IMR-90 (cell line): ENCODE results near the gene RPL37. TPM values are rescaled to one million over a fixed set of nuclear protein-coding genes. Genes with fewer than 3 reads are reported as not detected.
"Not testable (repeated sequence)": the region's sequence is repeated elsewhere in the genome, so short reads cannot be mapped to it uniquely, and the experiment has no call there.

ENCODE experiments used
- ATAC-seq: fragments of 200-7000 bp; cut with Tn5 transposase; 2 replicates; pipeline ENCODE4 v1.9.1; 2020; ENCODE audit warnings: low read depth, mild to moderate bottlenecking, moderate library complexity
- BruUV-seq: library from RNA; stranded (reverse); fragments of 400-500 nt; replicated peaks from 2 replicates; lab custom pipeline; 2021; lab: Mats Ljungman, UMichigan
- CTCF ChIA-PET: fragments of 300-600 bp; formaldehyde crosslinking; extraction: SDS; loops from one replicate; lab custom pipeline; 2021; ENCODE audit warnings: antibody characterized with exemption; lab: Yijun Ruan, JAX
- POLR2A ChIA-PET: fragments of 300-600 bp; sonication (Branson Sonifier 250); formaldehyde crosslinking; loops from one replicate; lab custom pipeline; 2022; ENCODE audit warnings: antibody characterized with exemption; ENCODE audit not compliant: unreplicated experiment; lab: Charles Lee
- DNase-seq: peaks from one replicate; pipeline ENCODE4 v3.0.0; 2013
- H2AFZ ChIP-seq: replicated peaks from 2 replicates; pipeline ENCODE3; 2013; ENCODE audit warnings: low read length, mild to moderate bottlenecking; ENCODE audit not compliant: poor library complexity
- H2AK5ac ChIP-seq: 2 replicates; pipeline ENCODE4 v1.6.1; 2013; ENCODE audit warnings: low read depth, low read length, inconsistent platforms
- H2AK9ac ChIP-seq: replicated peaks from 2 replicates; pipeline ENCODE3; 2013; ENCODE audit warnings: mild to moderate bottlenecking, low read depth, low read length, moderate library complexity; ENCODE audit not compliant: poor library complexity
- H2BK120ac ChIP-seq: 2 replicates; pipeline ENCODE4 v1.6.1; 2013; ENCODE audit warnings: low read depth, low read length, inconsistent platforms
- H2BK15ac ChIP-seq: 3 replicates; pipeline ENCODE4 v1.6.1; 2013; ENCODE audit warnings: low read depth, low read length, inconsistent platforms
- H2BK20ac ChIP-seq: 2 replicates; pipeline ENCODE4 v1.6.1; 2013; ENCODE audit warnings: low read depth, mild to moderate bottlenecking, inconsistent platforms, low read length, moderate library complexity
- H2BK5ac ChIP-seq: 2 replicates; pipeline ENCODE4 v1.6.1; 2013; ENCODE audit warnings: mild to moderate bottlenecking, low read depth, low read length, inconsistent platforms; ENCODE audit not compliant: poor library complexity, severe bottlenecking
- H3K14ac ChIP-seq: replicated peaks from 2 replicates; pipeline ENCODE4 v1.6.1; 2013; ENCODE audit warnings: low read depth, low read length, inconsistent platforms
- H3K18ac ChIP-seq: 2 replicates; pipeline ENCODE4 v1.6.1; 2013; ENCODE audit warnings: low read depth, low read length, control low read depth
- H3K23ac ChIP-seq: 2 replicates; pipeline ENCODE4 v1.6.1; 2013; ENCODE audit warnings: low read depth, low read length, inconsistent platforms
- H3K27ac ChIP-seq: 2 replicates; pipeline ENCODE4 v1.5.1; 2013; ENCODE audit warnings: mild to moderate bottlenecking, control low read depth, low read length; ENCODE audit not compliant: insufficient read depth
- H3K27me3 ChIP-seq: 2 replicates; pipeline ENCODE4 v1.6.1; 2013; ENCODE audit warnings: low read length; ENCODE audit not compliant: control insufficient read depth, insufficient read depth
- H3K36me3 ChIP-seq: 2 replicates; pipeline ENCODE4 v1.6.1; 2013; ENCODE audit warnings: low read length, mixed read lengths; ENCODE audit not compliant: control insufficient read depth, insufficient read depth
- H3K4ac ChIP-seq: 2 replicates; pipeline ENCODE4 v1.6.1; 2013; ENCODE audit warnings: low read depth, low read length, inconsistent platforms
- H3K4me1 ChIP-seq: 2 replicates; pipeline ENCODE4 v1.6.1; 2013; ENCODE audit warnings: low read length, mixed read lengths; ENCODE audit not compliant: control insufficient read depth, insufficient read depth
- H3K4me2 ChIP-seq: 2 replicates; pipeline ENCODE4 v1.6.1; 2013; ENCODE audit warnings: low read depth, mild to moderate bottlenecking, control low read depth, low read length, moderate library complexity
- H3K4me3 ChIP-seq: 2 replicates; pipeline ENCODE4 v1.5.1; 2013; ENCODE audit warnings: low read depth, mild to moderate bottlenecking, control low read depth, low read length, moderate library complexity; ENCODE audit not compliant: insufficient read depth
- H3K56ac ChIP-seq: 2 replicates; pipeline ENCODE4 v1.6.1; 2013; ENCODE audit warnings: low read length, inconsistent platforms; ENCODE audit not compliant: insufficient read depth; ENCODE audit errors: extremely low read depth
- H3K79me1 ChIP-seq, 2 experiments: 2 replicates each; pipeline ENCODE4 v1.6.1; 2013; ENCODE audit warnings: low read length in 2 of 2, inconsistent platforms in 1 of 2, low read depth in 1 of 2
- H3K9ac ChIP-seq: 2 replicates; pipeline ENCODE4 v1.6.1; 2013; ENCODE audit warnings: low read depth, low read length, control low read depth
- H3K9me1 ChIP-seq: 2 replicates; pipeline ENCODE4 v1.6.1; 2013; ENCODE audit warnings: low read length, inconsistent platforms; ENCODE audit not compliant: insufficient read depth
- H3K9me3 ChIP-seq: 2 replicates; pipeline ENCODE4 v1.6.1; 2013; ENCODE audit warnings: low read length; ENCODE audit not compliant: control insufficient read depth, insufficient read depth
- H4K20me1 ChIP-seq: 2 replicates; pipeline ENCODE4 v1.6.1; 2013; ENCODE audit warnings: low read length, inconsistent platforms; ENCODE audit not compliant: insufficient read depth
- H4K5ac ChIP-seq: 2 replicates; pipeline ENCODE4 v1.6.1; 2013; ENCODE audit warnings: mild to moderate bottlenecking, low read depth, low read length, control low read depth
- H4K8ac ChIP-seq, 2 experiments: 2 replicates each; pipeline ENCODE4 v1.6.1; 2013; ENCODE audit warnings: low read depth in 2 of 2, low read length in 2 of 2, control low read depth in 1 of 2, inconsistent platforms in 1 of 2
- H4K91ac ChIP-seq: 2 replicates; pipeline ENCODE4 v1.6.1; 2013; ENCODE audit warnings: low read depth, low read length, inconsistent platforms; ENCODE audit not compliant: insufficient read depth
- WGBS, 2 experiments: methylation state at CpG; one replicate each; pipeline versions ENCODE4 v1.1.5 to v1.1.7; 2013; ENCODE audit warnings: missing lambda C conversion rate in 2 of 2; ENCODE audit not compliant: insufficient read length in 1 of 2; ENCODE audit errors: extremely low coverage in 2 of 2; 5-methylcytosine and 5-hydroxymethylcytosine counted together
- dilution Hi-C: fragments of 300-500 bp; cut with HindIII; formaldehyde crosslinking; loops from one replicate; pipeline ENCODE4 v1.14.3; 2018; ENCODE audit warnings: low sequenced_read_pairs; ENCODE audit not compliant: unreplicated experiment
- in situ Hi-C: fragments of 300-500 bp; cut with MboI; formaldehyde crosslinking; loops from 3 replicates; pipeline ENCODE4 v1.14.3; 2019; ENCODE audit warnings: low sequenced_read_pairs, inconsistent platforms, mixed read lengths
- intact Hi-C: fragments of 100-400 bp; cut with micrococcal nuclease; formaldehyde crosslinking; loops from 2 replicates; pipeline ENCODE4 v1.10.0; 2022
- polyA plus RNA-seq, 3 experiments: library from polyadenylated mRNA; depleted of rRNA; stranded (reverse); fragments of >200 nt; gene quantifications; 2 replicates each; pipeline ENCODE4 v1.2.3, GENCODE V29; 2012; ENCODE audit warnings: low replicate concordance in 1 of 3
- total RNA-seq: library from RNA; depleted of rRNA; stranded (reverse); fragments of >200 nt; gene quantifications from 2 replicates; pipeline ENCODE4 v1.2.3, GENCODE V29; 2012

The RPL37 gene
- total and polyA plus RNA-seq, 2 of the 4 experiments (the other 2 are of a cell fraction): 35.3 to 294 TPM

- H4K91ac ChIP-seq, H3K23ac ChIP-seq, ATAC-seq, H3K4me1 ChIP-seq, H3K4ac ChIP-seq, H4K5ac ChIP-seq, H2AFZ ChIP-seq, H4K8ac ChIP-seq, H3K14ac ChIP-seq, intact Hi-C loops, CTCF ChIA-PET, H3K9me3 ChIP-seq, in situ Hi-C loops, dilution Hi-C loops, H2AK9ac ChIP-seq, H2AK5ac ChIP-seq, H3K27me3 ChIP-seq, H2BK120ac ChIP-seq, H3K9me1 ChIP-seq, DNase-seq, H2BK5ac ChIP-seq, H3K9ac ChIP-seq, BruUV-seq, H3K18ac ChIP-seq, H3K27ac ChIP-seq, H2BK15ac ChIP-seq, H3K4me3 ChIP-seq, H2BK20ac ChIP-seq, H3K36me3 ChIP-seq, H3K4me2 ChIP-seq, H3K56ac ChIP-seq, POLR2A ChIA-PET: not testable (repeated sequence)
- WGBS, 2 experiments: no CpG with 5 or more reads among the region's 5 CpGs
- Histone ChIP-seq H3K79me1 (peaks cover 0 to 42% of the 10 kb centered on the region in 2 experiments; a peak in 3 of 4 replicates), H4K20me1 (peaks cover 94% of the 10 kb centered on the region)
These were observed 46.1 kb downstream of the RPL37 start for GRCh38 chr5:40788941-40789340.
